Body of pancreas (tissue), 4 donors: ENCODE results near the gene MEOX1.

ENCODE experiments used
- CTCF ChIP-seq, 7 experiments: fragments of 450-650 bp in 4 of 7; fragments of 200-600 bp in 3 of 7; sonication (generic) in 3 of 7; IDR thresholded peaks; one replicate each; pipeline ENCODE4 v1.5.1; 2016 to 2019; ENCODE audit warnings: antibody characterized with exemption in 7 of 7
- POLR2A ChIP-seq, 3 donors: fragments of 450-650 bp; IDR thresholded peaks; one replicate each; pipeline ENCODE4 v1.6.1; 2016; ENCODE audit warnings: antibody characterized with exemption in 3 of 3, mild to moderate bottlenecking in 2 of 3

DNA sequence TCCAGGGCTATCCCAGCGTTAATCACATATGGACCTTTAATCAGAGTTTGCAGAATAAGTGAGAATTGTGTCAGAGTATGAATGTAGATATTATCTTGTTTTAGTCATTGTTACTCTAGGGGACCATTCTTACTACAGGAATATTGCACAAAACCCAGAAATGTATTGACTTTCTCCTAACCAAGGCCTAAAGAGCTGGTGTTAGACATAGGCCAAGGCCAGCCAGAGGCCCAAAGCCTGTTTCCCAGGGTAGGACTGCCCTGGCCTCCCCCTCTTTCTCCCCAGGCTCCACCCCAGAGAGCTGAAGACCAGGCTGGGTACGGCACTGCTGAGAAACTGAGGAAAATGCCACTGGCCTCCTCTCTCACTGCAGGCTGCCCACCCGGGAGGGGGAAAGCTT lies 41.9 kb upstream of the MEOX1 start:
- TF ChIP-seq CTCF (IDR thresholded peaks at IDR 0.05) (no peak), POLR2A (IDR thresholded peaks at IDR 0.05) (no peak)
